HUES64 (cell line): ENCODE results near the gene CAMKK1.

Experiments
- H3K27ac ChIP-seq: 2 replicates; pipeline ENCODE4 v1.7.0; 2013; ENCODE audit warnings: low read depth, low read length, inconsistent platforms
- H3K27me3 ChIP-seq: 2 replicates; pipeline ENCODE4 v1.6.1; 2013; ENCODE audit warnings: mild to moderate bottlenecking, low read length; ENCODE audit not compliant: insufficient read depth
- H3K36me3 ChIP-seq: 2 replicates; pipeline ENCODE4 v1.6.1; 2013; ENCODE audit warnings: mild to moderate bottlenecking, low read length; ENCODE audit not compliant: insufficient read depth
- H3K4me1 ChIP-seq: 2 replicates; pipeline ENCODE4 v1.6.1; 2013; ENCODE audit warnings: mild to moderate bottlenecking, low read length, moderate library complexity; ENCODE audit not compliant: insufficient read depth
- H3K4me3 ChIP-seq: 2 replicates; pipeline ENCODE4 v1.5.1; 2013; ENCODE audit warnings: mild to moderate bottlenecking, low read length, moderate library complexity
- H3K9ac ChIP-seq: 2 replicates; pipeline ENCODE4 v1.6.1; 2013; ENCODE audit warnings: mild to moderate bottlenecking, low read depth, low read length
- H3K9me3 ChIP-seq: 2 replicates; pipeline ENCODE4 v1.6.1; 2013; ENCODE audit warnings: low read depth, low read length; ENCODE audit not compliant: insufficient read depth
- WGBS: fragments of 150-250, 120-280 bp; methylation state at CpG from one replicate; pipeline ENCODE4 v1.1.7; 2013; ENCODE audit warnings: missing lambda C conversion rate; 5-methylcytosine and 5-hydroxymethylcytosine counted together

CAMKK1 gene

DNA sequence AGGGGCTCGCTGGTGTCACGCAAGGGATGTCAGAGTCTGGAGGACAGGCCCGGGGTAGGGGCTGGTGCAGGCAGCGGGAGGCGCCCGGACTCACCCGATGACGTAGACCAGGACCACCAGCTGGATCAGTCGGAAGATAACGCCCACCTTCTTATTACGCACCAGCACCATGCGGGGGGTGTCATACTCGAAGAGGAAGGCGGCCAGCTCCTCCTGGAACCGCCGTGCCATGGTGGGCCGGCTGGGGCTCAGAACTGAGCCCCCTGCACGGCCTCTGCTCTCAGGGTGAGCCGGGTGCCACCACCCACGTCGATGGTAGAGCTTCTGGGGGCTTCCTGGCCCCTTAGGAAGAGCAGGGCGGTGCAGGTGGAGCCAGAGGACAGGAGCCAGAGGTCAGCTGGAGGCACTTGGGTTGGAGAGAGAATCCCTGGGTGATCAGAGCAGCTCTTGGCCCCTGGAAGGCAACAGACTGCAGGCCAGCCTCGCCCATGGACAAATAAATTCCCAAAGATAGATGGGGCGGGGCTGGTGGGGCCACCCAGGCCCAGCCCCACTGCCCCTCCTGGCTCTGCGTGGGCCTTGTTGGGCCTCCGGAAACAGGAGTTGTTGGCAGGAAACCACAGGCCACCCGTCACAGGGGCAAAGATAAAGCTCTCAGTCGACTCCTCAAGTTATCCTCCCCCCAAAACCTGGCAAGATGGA, 23.3 kb upstream of the CAMKK1 start, which contains the start of gene P2RX1:
Gene P2RX1 (minus strand): TSS at position 471 of the 702 bp plus-strand sequence. CDS start 240 bp downstream, at position 231.
- Histone ChIP-seq H3K9ac (no peak within 1 kb of the TSS), H3K4me1 (no peaks in the 10 kb centered on the region), H3K9me3 (no peaks in the 10 kb centered on the region), H3K27me3 (no peaks in the 10 kb centered on the region), H3K27ac (no peak within 1 kb of the TSS), H3K4me3 (no peak within 1 kb of the TSS), H3K36me3 (no peaks in the 10 kb centered on the region)
- WGBS, result 93% methylated on average over 28 of the region's 28 CpGs

- H3K27me3 ChIP-seq, result no peaks in the 10 kb centered on the region
- no peak overlapping the region for H3K4me3 ChIP-seq
- H3K9me3 ChIP-seq, result no peaks in the 10 kb centered on the region
- no peak overlapping the region for H3K27ac ChIP-seq
- H3K36me3 ChIP-seq, result no peaks in the 10 kb centered on the region
- H3K4me1 ChIP-seq, result no peaks in the 10 kb centered on the region
- WGBS, result 92% methylated on average over 13 of the region's 13 CpGs
- no peak overlapping the region for H3K9ac ChIP-seq
Observed at GRCh38 chr17:3915581-3915994, 22.7 kb upstream of the CAMKK1 start.

GRCh38 chr17:3914312-3914670, 21.4 kb upstream of the CAMKK1 start:
- Histone ChIP-seq H3K4me1 (no peaks in the 10 kb centered on the region), H3K9me3 (no peaks in the 10 kb centered on the region), H3K9ac (no peak overlapping the region), H3K36me3 (no peaks in the 10 kb centered on the region), H3K27me3 (no peaks in the 10 kb centered on the region), H3K27ac (no peak overlapping the region), H3K4me3 (no peak overlapping the region)
- 93% methylated on average over 10 of the region's 10 CpGs for WGBS

DNA sequence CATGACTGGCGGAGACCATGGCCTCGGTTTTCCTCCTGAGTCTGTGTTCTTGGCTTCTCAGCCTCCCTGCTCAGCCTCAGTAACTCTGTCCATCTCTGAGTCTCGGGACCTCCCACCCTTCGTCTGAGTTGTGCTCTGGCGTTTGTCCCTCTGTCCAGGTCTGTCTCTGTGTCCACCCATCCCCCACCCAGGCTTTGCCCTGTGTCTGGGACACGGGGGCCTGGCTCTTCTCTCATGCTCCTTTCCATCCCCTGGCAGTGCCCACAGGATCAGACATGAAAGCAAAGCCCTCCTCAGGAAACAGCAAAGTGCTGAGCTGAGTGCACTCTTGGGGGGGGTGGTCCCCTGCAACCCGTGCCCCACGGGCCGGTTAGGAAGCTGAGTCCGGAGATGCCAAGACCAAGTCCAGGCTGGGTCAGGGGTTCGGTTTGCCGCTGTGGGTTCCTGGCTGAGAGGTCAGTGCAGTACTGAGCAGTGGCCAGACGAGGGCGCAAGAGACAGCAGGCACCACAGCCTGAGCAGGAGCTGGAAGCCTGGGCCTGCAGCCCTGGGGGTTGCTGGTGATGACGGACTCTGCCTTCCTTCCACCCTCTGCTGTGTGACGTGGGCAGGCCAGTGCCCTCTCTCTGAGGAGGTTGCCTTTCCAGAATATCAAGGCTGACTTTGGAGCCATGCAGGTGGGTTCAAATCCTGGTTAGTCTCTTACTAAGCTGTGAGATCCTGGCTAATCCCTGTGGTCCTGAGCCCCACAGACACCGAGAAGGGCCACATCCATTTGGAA, 20.9 kb upstream of the CAMKK1 start:
- H3K36me3 ChIP-seq, result no peaks in the 10 kb centered on the region
- H3K9ac ChIP-seq, result no peak overlapping the region
- no peak overlapping the region for H3K4me3 ChIP-seq
- no peaks in the 10 kb centered on the region for H3K4me1 ChIP-seq
- H3K27ac ChIP-seq, result no peak overlapping the region
- no peaks in the 10 kb centered on the region for H3K27me3 ChIP-seq
- no peaks in the 10 kb centered on the region for H3K9me3 ChIP-seq
- 40% methylated on average over 17 of the region's 17 CpGs for WGBS

DNA sequence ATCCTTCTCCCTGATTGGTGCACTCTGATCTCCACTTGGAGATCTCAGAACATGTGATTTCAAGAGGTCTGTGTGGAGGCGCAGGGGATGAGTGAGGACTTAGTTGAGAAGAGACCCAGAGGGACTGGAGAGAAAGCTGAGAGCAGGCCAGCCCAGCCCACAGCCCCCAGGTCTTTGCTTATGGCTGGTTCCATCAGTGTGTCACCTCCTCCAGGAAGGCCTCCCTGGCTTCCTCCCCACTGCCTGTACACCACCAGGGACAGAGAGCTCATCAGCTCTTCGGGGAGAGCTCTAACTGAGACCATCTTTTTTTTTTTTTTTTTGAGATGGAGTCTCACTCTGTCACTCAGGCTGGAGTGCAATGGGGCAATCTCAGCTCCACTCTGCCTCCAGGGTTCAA, 20.0 kb upstream of the CAMKK1 start:
- Histone ChIP-seq H3K27ac (no peak overlapping the region), H3K9ac (no peak overlapping the region), H3K4me1 (no peaks in the 10 kb centered on the region), H3K9me3 (no peaks in the 10 kb centered on the region), H3K36me3 (no peaks in the 10 kb centered on the region), H3K27me3 (no peaks in the 10 kb centered on the region), H3K4me3 (no peak overlapping the region)
- WGBS, result 93% methylated on average over 2 of the region's 2 CpGs

- Histone ChIP-seq H3K4me3 (no peak overlapping the region), H3K27ac (no peak overlapping the region), H3K4me1 (no peaks in the 10 kb centered on the region), H3K9ac (no peak overlapping the region), H3K27me3 (no peaks in the 10 kb centered on the region), H3K9me3 (no peaks in the 10 kb centered on the region), H3K36me3 (no peaks in the 10 kb centered on the region)
- WGBS, result 91% methylated on average over 30 of the region's 30 CpGs
Observed at GRCh38 chr17:3911271-3912053, 18.6 kb upstream of the CAMKK1 start.

GRCh38 chr17:3910420-3911270, 17.8 kb upstream of the CAMKK1 start:
- 88% methylated on average over 11 of the region's 11 CpGs for WGBS
- Histone ChIP-seq H3K4me3 (no peak overlapping the region), H3K9me3 (no peaks in the 10 kb centered on the region), H3K4me1 (no peaks in the 10 kb centered on the region), H3K27me3 (no peaks in the 10 kb centered on the region), H3K9ac (no peak overlapping the region), H3K36me3 (no peaks in the 10 kb centered on the region), H3K27ac (no peak overlapping the region)

DNA sequence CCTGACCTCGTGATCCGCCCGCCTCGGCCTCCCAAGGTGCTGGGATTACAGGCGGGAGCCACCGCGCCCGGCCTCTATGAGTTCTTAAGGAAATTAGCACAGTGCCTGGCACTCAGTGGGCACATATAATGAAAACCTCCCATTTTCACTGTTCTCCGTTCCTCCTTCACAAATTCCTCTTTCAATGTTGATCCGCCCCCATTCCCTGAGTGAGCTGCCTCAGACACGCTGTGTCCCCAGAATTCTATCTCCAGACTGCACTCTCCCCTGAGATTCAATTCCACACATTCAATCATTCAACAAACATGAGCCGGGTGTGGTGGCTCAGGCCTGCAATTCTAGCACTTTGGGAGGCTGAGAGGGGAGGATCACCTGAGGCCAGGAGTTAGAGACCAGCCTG, 16.4 kb upstream of the CAMKK1 start:
- no peak overlapping the region for H3K9ac ChIP-seq
- H3K4me1 ChIP-seq, result peaks cover 9% of the 10 kb centered on the region

DNA sequence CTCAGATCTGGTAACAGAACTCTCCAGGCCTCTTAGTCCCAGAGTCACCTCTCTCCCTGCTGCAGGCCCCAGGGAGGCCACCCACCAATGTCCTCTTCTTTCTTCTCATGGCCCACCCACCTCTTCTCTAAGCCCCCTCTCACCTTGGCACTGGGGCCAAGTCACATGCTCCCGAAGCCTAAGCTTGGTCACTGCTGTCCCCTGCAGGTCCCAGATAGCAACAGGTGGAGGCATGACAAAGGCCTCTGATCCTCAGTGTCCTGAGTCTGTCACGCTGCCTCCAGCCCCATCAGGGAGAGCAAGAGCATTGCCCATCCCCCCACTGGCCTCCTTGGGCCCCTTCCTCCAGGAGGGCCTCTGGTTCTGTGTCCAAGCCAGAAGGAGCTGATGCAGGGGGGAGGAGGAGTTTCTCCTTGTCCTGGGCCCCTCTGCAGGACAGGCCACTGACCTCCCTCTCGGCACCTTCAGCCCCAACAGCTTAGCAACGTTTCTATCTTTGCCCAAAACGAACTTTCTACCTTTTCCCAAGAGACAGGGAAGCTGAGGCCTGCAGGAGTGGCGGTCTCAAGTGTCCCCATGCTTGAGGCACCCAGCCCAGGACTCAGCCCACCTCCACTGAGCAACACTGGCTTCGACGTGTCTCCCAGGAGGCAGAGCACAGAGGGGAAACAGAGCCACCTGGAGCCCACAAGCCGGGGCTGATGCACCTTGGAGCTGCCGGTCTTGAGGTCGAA, 14.8 kb upstream of the CAMKK1 start:
- Histone ChIP-seq H3K4me1 (peaks cover 20% of the 10 kb centered on the region), H3K9ac (peak overlapping the region; percentile 9; the same call in 1 of the 2 replicates), H3K36me3 (no peaks in the 10 kb centered on the region), H3K27ac (no peak overlapping the region), H3K4me3 (no peak overlapping the region), H3K9me3 (no peaks in the 10 kb centered on the region), H3K27me3 (no peaks in the 10 kb centered on the region; the same call in 1 of the 2 replicates)
- 78% methylated on average over 11 of the region's 11 CpGs for WGBS

More for the DNA sequence above, 16.4 kb upstream of the CAMKK1 start:
- H3K36me3 ChIP-seq, result no peaks in the 10 kb centered on the region
- WGBS, result 95% methylated on average over 12 of the region's 12 CpGs
- H3K9me3 ChIP-seq, result no peaks in the 10 kb centered on the region
- no peak overlapping the region for H3K4me3 ChIP-seq
- H3K27me3 ChIP-seq, result no peaks in the 10 kb centered on the region
- H3K27ac ChIP-seq, result no peak overlapping the region

DNA sequence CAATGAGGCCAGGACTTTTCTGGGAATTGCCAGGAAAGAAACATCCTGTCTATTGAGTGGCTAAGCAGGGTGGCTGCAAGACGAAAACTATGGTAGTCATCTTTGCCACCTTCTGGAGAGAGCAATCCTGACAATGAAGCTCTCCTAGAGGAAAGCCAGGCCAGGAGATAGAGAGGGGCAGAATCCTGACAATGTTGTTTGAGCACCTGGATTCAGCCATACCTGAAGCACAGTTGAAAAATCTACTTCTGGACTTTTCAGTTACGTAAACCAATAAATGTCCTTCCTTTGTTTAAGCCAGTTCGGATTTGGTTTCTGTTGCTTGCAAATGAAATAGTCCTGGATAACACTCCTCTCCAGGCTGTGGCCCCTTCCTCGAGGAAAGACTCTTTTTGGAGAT, 14.0 kb upstream of the CAMKK1 start:
- no peak overlapping the region for H3K9ac ChIP-seq
- H3K9me3 ChIP-seq, result no peaks in the 10 kb centered on the region
- H3K4me3 ChIP-seq, result no peak overlapping the region
- H3K27me3 ChIP-seq, result no peaks in the 10 kb centered on the region; the same call in 1 of the 2 replicates
- H3K36me3 ChIP-seq, result no peaks in the 10 kb centered on the region
- 93% methylated on average over 4 of the region's 4 CpGs for WGBS
- H3K27ac ChIP-seq, result no peak overlapping the region
- peaks cover 20% of the 10 kb centered on the region for H3K4me1 ChIP-seq
